ENCODE data around the gene CNOT11.
"Not testable (repeated sequence)": the region's sequence is repeated elsewhere in the genome, so short reads cannot be mapped to it uniquely, and the experiment has no call there.

GRCh38 chr2:101237944-101238343 is 14.7 kb upstream of the CNOT11 start:
- TF ChIP-seq POLR2A (IDR thresholded peaks at IDR 0.05; ENCODE audit: insufficient read depth in 1 of 2, low read depth in 2 of 2, low read length in 2 of 2); ZNF496 (CRISPR knock-in tag; IDR thresholded peaks at IDR 0.05; ENCODE audit: insufficient replicate concordance); HDAC6 (IDR thresholded peaks at IDR 0.05; ENCODE audit: low read depth, low read length); HOMEZ (CRISPR knock-in tag; IDR thresholded peaks at IDR 0.05; ENCODE audit: low read depth); SOX6 (IDR thresholded peaks at IDR 0.05); SOX6 (CRISPR knock-in tag; IDR thresholded peaks at IDR 0.05); TAF1 (CRISPR knock-in tag; IDR thresholded peaks at IDR 0.05); HNRNPK (IDR thresholded peaks at IDR 0.05; ENCODE audit: low read depth, low read length, poor library complexity, severe bottlenecking); EZH2 (conservative IDR thresholded peaks at IDR 0.05; ENCODE audit: low read depth, low read length); ZNF501 (CRISPR knock-in tag; IDR thresholded peaks at IDR 0.05): not testable (repeated sequence)
- TF ChIP-seq, protein P1, sequence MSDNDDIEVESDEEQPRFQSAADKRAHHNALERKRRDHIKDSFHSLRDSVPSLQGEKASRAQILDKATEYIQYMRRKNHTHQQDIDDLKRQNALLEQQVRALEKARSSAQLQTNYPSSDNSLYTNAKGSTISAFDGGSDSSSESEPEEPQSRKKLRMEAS (IDR thresholded peaks at IDR 0.05), result not testable (repeated sequence)
- TF ChIP-seq, protein P2, sequence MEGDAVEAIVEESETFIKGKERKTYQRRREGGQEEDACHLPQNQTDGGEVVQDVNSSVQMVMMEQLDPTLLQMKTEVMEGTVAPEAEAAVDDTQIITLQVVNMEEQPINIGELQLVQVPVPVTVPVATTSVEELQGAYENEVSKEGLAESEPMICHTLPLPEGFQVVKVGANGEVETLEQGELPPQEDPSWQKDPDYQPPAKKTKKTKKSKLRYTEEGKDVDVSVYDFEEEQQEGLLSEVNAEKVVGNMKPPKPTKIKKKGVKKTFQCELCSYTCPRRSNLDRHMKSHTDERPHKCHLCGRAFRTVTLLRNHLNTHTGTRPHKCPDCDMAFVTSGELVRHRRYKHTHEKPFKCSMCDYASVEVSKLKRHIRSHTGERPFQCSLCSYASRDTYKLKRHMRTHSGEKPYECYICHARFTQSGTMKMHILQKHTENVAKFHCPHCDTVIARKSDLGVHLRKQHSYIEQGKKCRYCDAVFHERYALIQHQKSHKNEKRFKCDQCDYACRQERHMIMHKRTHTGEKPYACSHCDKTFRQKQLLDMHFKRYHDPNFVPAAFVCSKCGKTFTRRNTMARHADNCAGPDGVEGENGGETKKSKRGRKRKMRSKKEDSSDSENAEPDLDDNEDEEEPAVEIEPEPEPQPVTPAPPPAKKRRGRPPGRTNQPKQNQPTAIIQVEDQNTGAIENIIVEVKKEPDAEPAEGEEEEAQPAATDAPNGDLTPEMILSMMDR (CRISPR knock-in tag; IDR thresholded peaks at IDR 0.05), result not testable (repeated sequence)
- TF ChIP-seq, protein P3, sequence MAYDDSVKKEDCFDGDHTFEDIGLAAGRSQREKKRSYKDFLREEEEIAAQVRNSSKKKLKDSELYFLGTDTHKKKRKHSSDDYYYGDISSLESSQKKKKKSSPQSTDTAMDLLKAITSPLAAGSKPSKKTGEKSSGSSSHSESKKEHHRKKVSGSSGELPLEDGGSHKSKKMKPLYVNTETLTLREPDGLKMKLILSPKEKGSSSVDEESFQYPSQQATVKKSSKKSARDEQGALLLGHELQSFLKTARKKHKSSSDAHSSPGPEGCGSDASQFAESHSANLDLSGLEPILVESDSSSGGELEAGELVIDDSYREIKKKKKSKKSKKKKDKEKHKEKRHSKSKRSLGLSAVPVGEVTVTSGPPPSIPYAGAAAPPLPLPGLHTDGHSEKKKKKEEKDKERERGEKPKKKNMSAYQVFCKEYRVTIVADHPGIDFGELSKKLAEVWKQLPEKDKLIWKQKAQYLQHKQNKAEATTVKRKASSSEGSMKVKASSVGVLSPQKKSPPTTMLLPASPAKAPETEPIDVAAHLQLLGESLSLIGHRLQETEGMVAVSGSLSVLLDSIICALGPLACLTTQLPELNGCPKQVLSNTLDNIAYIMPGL (CRISPR knock-in tag; IDR thresholded peaks at IDR 0.05; ENCODE audit: borderline replicate concordance in 1 of 2, low read depth in 1 of 2), result not testable (repeated sequence)
- TF ChIP-seq, protein P4, sequence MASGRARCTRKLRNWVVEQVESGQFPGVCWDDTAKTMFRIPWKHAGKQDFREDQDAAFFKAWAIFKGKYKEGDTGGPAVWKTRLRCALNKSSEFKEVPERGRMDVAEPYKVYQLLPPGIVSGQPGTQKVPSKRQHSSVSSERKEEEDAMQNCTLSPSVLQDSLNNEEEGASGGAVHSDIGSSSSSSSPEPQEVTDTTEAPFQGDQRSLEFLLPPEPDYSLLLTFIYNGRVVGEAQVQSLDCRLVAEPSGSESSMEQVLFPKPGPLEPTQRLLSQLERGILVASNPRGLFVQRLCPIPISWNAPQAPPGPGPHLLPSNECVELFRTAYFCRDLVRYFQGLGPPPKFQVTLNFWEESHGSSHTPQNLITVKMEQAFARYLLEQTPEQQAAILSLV (CRISPR knock-in tag; IDR thresholded peaks at IDR 0.05; ENCODE audit: borderline replicate concordance), result not testable (repeated sequence)

Measured in HepG2 (cell line).